HFFc6 (cell line): ENCODE data around the gene LENG1. TPM values are rescaled to one million over a fixed set of nuclear protein-coding genes. Genes with fewer than 3 reads are reported as not detected.

Experiments
- DNase-seq: peaks from one replicate; pipeline ENCODE4 v3.0.0-alpha.2; 2018
- H3K27ac Mint-ChIP-seq: 2 replicates; pipeline ENCODE4 v1.8.0; 2020; ENCODE audit warnings: mild to moderate bottlenecking, mixed read lengths
- H3K27me3 Mint-ChIP-seq: 2 replicates; pipeline ENCODE4 v1.8.0; 2021; ENCODE audit warnings: mild to moderate bottlenecking, moderate library complexity, mixed read lengths; ENCODE audit not compliant: insufficient read depth
- H3K36me3 Mint-ChIP-seq: 2 replicates; pipeline ENCODE4 v1.8.0; 2021; ENCODE audit warnings: low read depth, mixed read lengths
- H3K4me1 Mint-ChIP-seq: 2 replicates; pipeline ENCODE4 v1.8.0; 2020; ENCODE audit warnings: low read depth, mixed read lengths
- H3K4me3 Mint-ChIP-seq: 2 replicates; pipeline ENCODE4 v1.8.0; 2020; ENCODE audit warnings: mild to moderate bottlenecking, moderate library complexity, mixed read lengths
- H3K9me3 Mint-ChIP-seq: 2 replicates; pipeline ENCODE4 v1.8.0; 2020; ENCODE audit warnings: mild to moderate bottlenecking, mixed read lengths
- CTCF ChIP-seq: fragments of 200-600 bp; sonication (generic); IDR thresholded peaks from 2 replicates; pipeline ENCODE4 v1.5.0; 2021; ENCODE audit warnings: antibody characterized with exemption, mild to moderate bottlenecking
- total RNA-seq, 6 experiments: library from RNA; stranded (reverse); fragmentation: NEBNext Ultra II Directional; extraction: Animal tissue kit (Norgen Biotek cat#: 25700); gene quantifications; 2 replicates in 1 of 6; 3 replicates in 5 of 6; pipeline ENCODE4 v1.2.3, GENCODE V29; 2021

Gene LENG1
- total RNA-seq, 6 experiments from 2014 or later = 3.7 to 7.6 (median 6.2) TPM

- peak overlapping the region; percentile 91 for H3K4me3 Mint-ChIP-seq
- no peak for TF ChIP-seq CTCF
- peaks cover 11% of the 10 kb centered on the region for H3K9me3 Mint-ChIP-seq
- H3K36me3 Mint-ChIP-seq = peaks cover 37% of the 10 kb centered on the region
- peak overlapping the region; percentile 96 for H3K27ac Mint-ChIP-seq
- peak; percentile 23 for DNase-seq
- H3K4me1 Mint-ChIP-seq = peaks cover 51% of the 10 kb centered on the region
- H3K27me3 Mint-ChIP-seq = peaks cover 12% of the 10 kb centered on the region
Measured at GRCh38 chr19:54158812-54159351, 639 bp downstream of the LENG1 start.

- Mint-ChIP-seq H3K27ac (peak overlapping the region; percentile 64), H3K4me1 (peaks cover 52% of the 10 kb centered on the region), H3K27me3 (peaks cover 10% of the 10 kb centered on the region), H3K9me3 (no peaks in the 10 kb centered on the region), H3K36me3 (peaks cover 31% of the 10 kb centered on the region), H3K4me3 (peak overlapping the region; percentile 39)
- TF ChIP-seq CTCF = no peak
- no peak for DNase-seq
Measured at GRCh38 chr19:54156953-54157352, 2.6 kb downstream of the LENG1 start.

DNA sequence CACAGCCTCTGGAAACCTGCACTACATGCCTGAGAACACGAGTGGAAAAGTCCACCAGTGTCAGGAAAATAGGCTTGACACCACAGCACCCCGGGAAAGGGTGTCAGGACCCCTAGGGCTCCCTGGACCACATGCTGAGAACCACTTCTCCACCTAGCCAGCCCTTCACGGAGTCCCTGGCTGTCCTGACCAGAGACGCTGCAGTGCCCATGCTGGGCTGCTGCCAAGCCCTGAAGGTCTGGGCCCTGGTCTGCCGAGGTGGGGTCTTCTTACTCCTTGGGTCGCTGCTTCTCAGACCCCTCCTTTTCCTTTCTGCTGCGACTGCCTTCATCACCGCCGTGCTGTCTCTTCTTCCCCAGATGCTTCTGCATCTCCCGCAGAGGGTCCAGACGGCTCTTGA lies 3.0 kb downstream of the LENG1 start:
- H3K27me3 Mint-ChIP-seq = peaks cover 10% of the 10 kb centered on the region
- peaks cover 52% of the 10 kb centered on the region for H3K4me1 Mint-ChIP-seq
- TF ChIP-seq CTCF = no peak
- no peak overlapping the region for H3K27ac Mint-ChIP-seq
- H3K4me3 Mint-ChIP-seq = no peak overlapping the region
- no peaks in the 10 kb centered on the region for H3K9me3 Mint-ChIP-seq
- DNase-seq = no peak
- H3K36me3 Mint-ChIP-seq = peaks cover 31% of the 10 kb centered on the region

- Mint-ChIP-seq H3K27ac (no peak overlapping the region; the same call in 1 of the 2 replicates), H3K4me1 (peaks cover 46% of the 10 kb centered on the region), H3K9me3 (no peaks in the 10 kb centered on the region), H3K36me3 (peaks cover 31% of the 10 kb centered on the region), H3K27me3 (peaks cover 10% of the 10 kb centered on the region), H3K4me3 (no peak overlapping the region)
- no peak for DNase-seq
- 0 out of 2 replicates have a peak, but pooled peaks have one; percentile 9 for TF ChIP-seq CTCF
Measured at GRCh38 chr19:54155694-54156093, 3.8 kb downstream of the LENG1 start.

GRCh38 chr19:54154603-54155345 lies 4.7 kb downstream of the LENG1 start:
- DNase-seq = peak; percentile 56
- H3K36me3 Mint-ChIP-seq = peaks cover 36% of the 10 kb centered on the region
- H3K27me3 Mint-ChIP-seq = peaks cover 11% of the 10 kb centered on the region
- no peaks in the 10 kb centered on the region for H3K9me3 Mint-ChIP-seq
- peak overlapping the region; percentile 90 for H3K27ac Mint-ChIP-seq
- H3K4me1 Mint-ChIP-seq = peaks cover 38% of the 10 kb centered on the region
- no peak for TF ChIP-seq CTCF
- H3K4me3 Mint-ChIP-seq = no peak overlapping the region
